Measurements from ENCODE around the gene ERP44.

- peak; percentile 27 to 72 (median 63) for TF ChIP-seq CTCF (IDR thresholded peaks at IDR 0.05 in 8 of 11, conservative IDR thresholded peaks at IDR 0.05 in 3 of 11)
- TF ChIP-seq POLR2A (IDR thresholded peaks at IDR 0.05), result no peak
- TF ChIP-seq POLR2AphosphoS5 (IDR thresholded peaks at IDR 0.05), result no peak
These were observed 87.6 kb downstream of the ERP44 start for GRCh38 chr9:100011062-100011681.
